Stimulated activated naive B cell treated with anti-CD40 and anti-IgM and Interleukin-4, amounts not matched to agents 10 μg/mL and 1 μg/mL and 100 μg/mL, for 72 hours (primary cell): ENCODE measurements around the gene GSTT2.

ENCODE experiments used
- ATAC-seq, 2 donors: fragments of 150-1000 bp; cut with Tn5 transposase; replicated peaks; 2 replicates each; pipeline ENCODE4 v1.10.0; 2021; ENCODE audit warnings: moderate library complexity in 1 of 2
- DNase-seq: peaks from one replicate; pipeline ENCODE4 v3.0.0; 2021
- H3K27ac Mint-ChIP-seq: one replicate; pipeline ENCODE4 v1.8.0; 2022; ENCODE audit warnings: mild to moderate bottlenecking, mixed read lengths
- H3K27me3 Mint-ChIP-seq, 2 donors: one replicate each; pipeline ENCODE4 v1.8.0; 2022; ENCODE audit warnings: mixed read lengths in 2 of 2
- H3K36me3 Mint-ChIP-seq, 2 donors: one replicate each; pipeline ENCODE4 v1.8.0; 2022; ENCODE audit warnings: mixed read lengths in 2 of 2, mild to moderate bottlenecking in 1 of 2
- H3K4me1 Mint-ChIP-seq, 2 donors: one replicate each; pipeline ENCODE4 v1.8.0; 2022; ENCODE audit warnings: mixed read lengths in 2 of 2, mild to moderate bottlenecking in 1 of 2
- H3K4me3 Mint-ChIP-seq, 2 donors: one replicate each; pipeline ENCODE4 v1.8.0; 2022; ENCODE audit warnings: mild to moderate bottlenecking in 2 of 2, mixed read lengths in 2 of 2, moderate library complexity in 1 of 2
- H3K9me3 Mint-ChIP-seq, 2 donors: one replicate each; pipeline ENCODE4 v1.8.0; 2022; ENCODE audit warnings: mixed read lengths in 2 of 2, mild to moderate bottlenecking in 1 of 2

GSTT2 gene

GRCh38 chr22:24030186-24030702 is 50.3 kb downstream of the GSTT2 start:
- H3K27ac Mint-ChIP-seq: no peak overlapping the region
- DNase-seq (no peak), ATAC-seq (no peak)
- no peak overlapping the region for H3K4me3 Mint-ChIP-seq
- H3K27me3 Mint-ChIP-seq: no peaks in the 10 kb centered on the region
- H3K9me3 Mint-ChIP-seq: no peaks in the 10 kb centered on the region
- peaks cover 13 to 15% of the 10 kb centered on the region in 2 donors for H3K4me1 Mint-ChIP-seq
- H3K36me3 Mint-ChIP-seq: peaks cover 11 to 20% of the 10 kb centered on the region in 2 donors
